ENCODE results near the gene POFUT1. TPM values are rescaled to one million over a fixed set of nuclear protein-coding genes. Genes with fewer than 3 reads are reported as not detected.
"Not testable (repeated sequence)": the region's sequence is repeated elsewhere in the genome, so short reads cannot be mapped to it uniquely, and the experiment has no call there.

Gene POFUT1
- 48.5 TPM for polyA plus RNA-seq (2013, experiment 1 of 2; ENCODE audit: insufficient read length)
- polyA plus RNA-seq (2013, experiment 2 of 2; ENCODE audit: insufficient read length) = 33.2 TPM

DNA sequence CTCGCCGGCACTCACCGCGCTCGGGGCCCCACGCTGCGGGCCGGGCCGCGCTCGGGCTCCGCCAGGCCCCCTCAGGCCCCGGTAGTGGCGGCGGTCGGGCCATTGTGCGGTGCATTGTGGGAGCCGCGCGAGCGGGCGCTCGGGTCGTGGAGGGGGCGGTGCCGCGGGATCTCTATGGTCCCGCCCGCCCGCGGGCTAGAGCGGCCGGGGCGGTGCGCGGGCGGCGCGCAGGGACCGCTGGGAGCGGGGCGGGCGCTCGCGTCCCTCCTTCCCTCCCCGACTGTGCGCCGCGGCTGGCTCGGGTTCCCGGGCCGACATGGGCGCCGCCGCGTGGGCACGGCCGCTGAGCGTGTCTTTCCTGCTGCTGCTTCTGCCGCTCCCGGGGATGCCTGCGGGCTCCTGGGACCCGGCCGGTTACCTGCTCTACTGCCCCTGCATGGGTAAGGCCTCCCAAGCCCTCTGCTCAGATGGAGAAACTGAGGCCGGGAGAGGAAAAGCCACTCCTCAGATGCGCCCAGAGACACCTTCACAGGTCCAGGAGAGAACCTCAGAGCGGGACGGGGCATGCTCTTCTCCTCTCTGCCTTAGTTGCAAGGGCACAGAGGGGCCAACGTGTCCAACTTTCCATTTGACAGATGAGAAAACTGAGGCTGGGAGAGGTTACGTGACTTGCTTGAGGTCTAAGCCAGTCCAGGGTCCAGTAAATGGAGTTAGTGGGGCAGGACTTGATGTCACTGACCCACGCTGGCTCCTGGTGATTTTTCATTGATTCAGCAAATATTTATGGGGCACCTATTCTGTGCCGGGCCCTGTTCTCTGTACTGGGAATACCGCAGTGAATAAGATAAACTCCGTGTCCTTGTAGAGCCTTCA lies at the start of gene POFUT1, which contains the start of gene PLAGL2:
Gene POFUT1 (plus strand): TSS at position 255 of the 873 bp plus-strand sequence. CDS start 62 bp downstream, at position 317.
Gene PLAGL2 (minus strand): TSS at position 118 of the 873 bp plus-strand sequence. CDS start 5,565 bp downstream, outside the sequence.
- peak; percentile 89 for DNase-seq

DNA sequence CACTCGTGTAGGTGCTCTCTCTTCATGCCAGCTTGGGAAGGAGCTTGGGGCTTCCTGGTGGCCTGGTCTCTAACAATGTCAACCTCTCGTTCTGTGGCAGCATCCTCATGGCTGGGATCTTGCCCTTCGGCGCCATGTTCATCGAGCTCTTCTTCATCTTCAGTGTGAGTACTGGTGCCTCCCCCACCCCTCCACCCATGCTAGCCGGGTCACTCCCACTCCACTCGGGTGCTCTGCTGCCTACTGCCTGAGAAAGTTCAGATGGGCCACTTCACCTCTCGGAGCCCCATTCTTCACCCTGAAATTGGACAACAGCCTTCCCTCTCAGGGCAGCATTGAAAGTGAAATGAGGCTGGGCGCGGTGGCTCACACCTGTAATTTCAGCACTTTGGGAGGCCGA lies 49.3 kb upstream of the POFUT1 start:
- no peak for DNase-seq

DNA sequence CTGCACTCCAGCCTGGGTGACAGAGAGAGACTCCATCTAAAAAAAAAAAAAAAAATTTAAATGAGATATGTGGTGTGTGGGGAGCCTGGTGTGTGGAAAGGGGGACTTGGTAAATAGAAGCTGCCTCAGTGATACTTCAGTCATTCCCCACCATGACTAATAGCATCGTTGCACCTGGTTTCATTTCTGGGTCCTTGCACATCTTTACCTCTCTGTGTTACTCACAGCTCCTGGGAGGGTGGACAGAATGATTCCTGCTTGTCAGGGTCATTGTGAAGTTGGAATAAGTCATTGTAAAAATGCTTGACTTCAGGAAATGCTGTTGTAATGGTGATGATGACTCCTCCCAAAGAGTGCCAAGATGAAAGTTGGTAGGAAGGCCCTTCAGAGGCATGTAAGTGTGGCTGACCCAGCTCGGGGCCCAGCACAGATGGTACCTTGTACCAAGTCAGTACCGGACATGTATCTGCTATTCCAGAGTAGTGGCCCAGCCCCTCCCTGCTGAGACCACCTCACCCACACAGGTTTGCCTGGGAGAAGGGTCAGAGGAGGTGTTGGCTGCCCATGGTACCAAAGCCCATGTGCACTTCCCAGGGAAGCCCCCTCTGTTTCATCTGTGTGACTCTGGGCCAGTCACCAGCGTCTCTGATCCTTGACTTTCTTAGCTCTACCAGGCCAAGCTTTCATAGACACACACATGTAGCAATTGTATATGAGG lies 48.6 kb upstream of the POFUT1 start:
- DNase-seq = no peak

DNA sequence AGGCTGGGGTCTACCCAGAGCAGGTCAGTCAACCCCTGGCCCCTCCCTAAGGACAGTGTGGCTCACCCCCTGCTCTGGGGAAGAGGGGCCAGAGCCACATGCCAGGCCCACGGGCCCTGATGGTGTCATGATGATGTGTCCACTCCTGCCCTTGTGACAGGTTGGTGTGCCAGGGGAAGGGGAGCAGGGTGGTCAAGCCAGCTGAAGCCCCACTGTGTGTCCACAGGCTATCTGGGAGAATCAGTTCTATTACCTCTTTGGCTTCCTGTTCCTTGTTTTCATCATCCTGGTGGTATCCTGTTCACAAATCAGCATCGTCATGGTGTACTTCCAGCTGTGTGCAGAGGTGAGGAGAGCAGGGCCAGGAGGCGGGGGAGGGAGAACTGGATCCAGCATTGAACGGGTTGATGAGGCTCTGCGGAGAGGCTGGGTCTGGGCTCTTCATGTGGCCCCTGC lies 47.9 kb upstream of the POFUT1 start:
- DNase-seq = no peak

DNA sequence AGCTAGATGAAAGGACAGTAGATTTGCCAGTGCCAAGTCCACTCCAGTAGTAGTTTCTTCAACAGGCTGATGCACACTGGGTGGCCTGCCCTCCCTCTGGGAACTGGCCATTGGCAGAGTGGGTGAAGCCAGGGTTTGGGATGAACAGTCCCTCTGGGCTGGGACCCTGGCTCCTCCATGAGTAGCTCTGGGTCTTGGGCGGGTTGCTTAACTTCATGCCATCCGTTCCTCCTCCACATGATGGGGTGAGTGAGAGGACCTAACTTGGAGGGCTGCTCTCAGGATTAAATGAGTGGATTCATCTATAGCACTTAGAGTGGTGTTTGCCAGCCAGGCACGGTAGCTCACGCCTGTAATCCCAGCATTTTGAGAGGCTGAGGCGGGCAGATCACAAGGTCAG lies 47.3 kb upstream of the POFUT1 start:
- no peak for DNase-seq

DNA sequence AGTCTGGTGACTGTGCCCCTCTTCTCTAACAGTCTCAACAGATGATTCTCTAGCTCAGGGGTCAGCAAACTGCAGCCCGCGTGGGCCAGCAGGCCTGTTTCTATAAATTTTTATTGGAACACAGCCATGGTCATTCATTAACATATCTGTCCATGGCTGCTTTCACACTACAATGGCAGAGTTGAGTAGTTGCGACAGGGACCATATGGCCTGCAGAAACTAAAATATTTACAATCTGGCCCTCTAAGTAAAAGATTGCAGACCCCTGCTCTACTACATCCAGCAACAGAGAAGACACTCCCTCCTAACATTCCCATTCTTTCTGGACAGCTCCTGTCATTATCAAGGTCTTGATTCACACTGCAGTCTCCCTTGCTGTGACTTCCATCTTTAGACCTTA lies 45.3 kb upstream of the POFUT1 start:
- no peak for DNase-seq

DNA sequence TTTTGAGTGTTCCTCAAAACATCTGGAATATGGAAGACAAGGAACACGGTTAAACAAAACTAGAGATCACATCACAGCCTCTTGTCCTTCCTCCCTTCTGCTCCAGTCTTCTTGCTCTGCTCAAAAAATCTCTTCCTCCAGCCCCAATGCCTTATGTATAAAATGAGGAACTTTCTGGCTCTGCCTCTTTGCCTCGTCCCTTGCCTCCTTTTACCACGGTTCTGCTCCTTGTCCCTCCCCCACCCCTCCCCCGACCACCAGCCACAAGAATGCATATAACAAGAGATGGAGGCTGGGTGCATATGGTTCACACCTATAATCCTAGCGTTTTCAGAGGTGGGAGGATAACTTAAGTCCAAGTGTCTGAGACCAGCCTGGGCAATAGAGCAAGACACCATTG lies 43.7 kb upstream of the POFUT1 start:
- DNase-seq = no peak

DNA sequence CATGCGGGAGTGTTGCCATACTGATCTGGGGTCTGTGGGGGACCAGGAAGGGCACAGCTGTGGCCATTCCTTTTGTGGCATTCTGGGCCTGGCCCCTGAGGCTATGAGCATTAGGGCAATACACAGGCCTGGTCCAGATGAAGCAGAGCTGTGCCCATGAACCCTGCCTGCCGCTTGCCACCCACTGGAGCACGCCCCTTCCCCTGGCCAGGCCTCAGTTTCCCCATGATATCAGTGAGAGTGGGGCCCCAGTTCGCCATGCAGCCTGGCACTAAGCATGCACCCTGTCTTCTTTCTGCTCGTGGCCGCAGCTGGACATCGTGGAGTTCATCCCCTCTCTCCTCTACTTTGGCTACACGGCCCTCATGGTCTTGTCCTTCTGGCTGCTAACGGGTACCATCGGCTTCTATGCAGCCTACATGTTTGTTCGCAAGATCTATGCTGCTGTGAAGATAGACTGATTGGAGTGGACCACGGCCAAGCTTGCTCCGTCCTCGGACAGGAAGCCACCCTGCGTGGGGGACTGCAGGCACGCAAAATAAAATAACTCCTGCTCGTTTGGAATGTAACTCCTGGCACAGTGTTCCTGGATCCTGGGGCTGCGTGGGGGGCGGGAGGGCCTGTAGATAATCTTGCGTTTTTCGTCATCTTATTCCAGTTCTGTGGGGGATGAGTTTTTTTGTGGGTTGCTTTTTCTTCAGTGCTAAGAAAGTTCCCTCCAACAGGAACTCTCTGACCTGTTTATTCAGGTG lies 42.5 kb upstream of the POFUT1 start:
- no peak for DNase-seq

DNA sequence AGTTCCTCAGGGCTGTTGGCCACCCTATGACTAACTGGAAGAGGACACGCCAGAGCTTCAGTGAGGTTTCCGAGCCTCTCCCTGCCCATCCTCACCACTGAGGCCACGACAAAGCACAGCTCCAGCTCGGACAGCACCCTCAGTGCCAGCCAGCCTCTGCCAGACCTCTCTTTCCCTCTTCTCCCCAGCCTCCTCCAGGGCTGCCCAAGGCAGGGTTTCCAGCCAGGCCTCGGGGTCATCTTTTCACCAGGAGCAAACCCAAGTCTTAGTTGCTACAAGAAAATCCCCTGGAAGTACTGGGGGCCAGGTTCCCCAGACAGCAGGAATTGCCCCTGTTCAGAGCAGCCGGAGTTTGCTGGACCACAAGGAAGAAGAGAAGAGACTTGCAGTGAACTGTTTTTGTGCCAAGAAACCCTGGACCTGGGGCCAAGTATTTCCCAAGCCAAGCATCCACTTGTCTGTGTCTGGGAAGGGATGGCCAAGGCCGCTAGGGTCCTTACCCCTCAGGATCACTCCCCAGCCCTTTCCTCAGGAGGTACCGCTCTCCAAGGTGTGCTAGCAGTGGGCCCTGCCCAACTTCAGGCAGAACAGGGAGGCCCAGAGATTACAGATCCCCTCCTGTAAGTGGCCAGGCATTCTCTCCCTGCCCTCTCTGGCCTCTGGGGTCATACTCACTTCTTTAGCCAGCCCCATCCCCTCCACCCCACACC lies 41.7 kb upstream of the POFUT1 start:
- no peak for DNase-seq

DNA sequence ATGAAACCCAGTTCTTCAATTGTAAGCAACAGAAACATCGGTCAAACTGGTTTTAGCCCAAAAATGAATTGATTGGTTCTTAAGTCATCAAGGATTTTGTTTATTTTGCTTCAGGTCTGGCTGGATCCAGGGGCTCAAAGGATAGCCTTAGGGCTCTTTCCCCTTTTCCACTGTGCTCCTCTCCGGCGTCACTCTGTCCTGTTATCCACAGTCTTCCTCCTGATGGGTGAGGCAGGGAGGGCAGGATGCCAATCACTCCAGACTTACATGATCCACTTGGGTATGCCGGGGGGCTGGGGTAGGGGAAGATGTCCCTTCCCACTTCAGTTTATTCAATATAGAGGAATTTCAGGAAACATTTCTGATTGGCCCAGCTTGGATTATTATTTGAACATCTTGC lies 40.1 kb upstream of the POFUT1 start:
- DNase-seq = no peak

DNA sequence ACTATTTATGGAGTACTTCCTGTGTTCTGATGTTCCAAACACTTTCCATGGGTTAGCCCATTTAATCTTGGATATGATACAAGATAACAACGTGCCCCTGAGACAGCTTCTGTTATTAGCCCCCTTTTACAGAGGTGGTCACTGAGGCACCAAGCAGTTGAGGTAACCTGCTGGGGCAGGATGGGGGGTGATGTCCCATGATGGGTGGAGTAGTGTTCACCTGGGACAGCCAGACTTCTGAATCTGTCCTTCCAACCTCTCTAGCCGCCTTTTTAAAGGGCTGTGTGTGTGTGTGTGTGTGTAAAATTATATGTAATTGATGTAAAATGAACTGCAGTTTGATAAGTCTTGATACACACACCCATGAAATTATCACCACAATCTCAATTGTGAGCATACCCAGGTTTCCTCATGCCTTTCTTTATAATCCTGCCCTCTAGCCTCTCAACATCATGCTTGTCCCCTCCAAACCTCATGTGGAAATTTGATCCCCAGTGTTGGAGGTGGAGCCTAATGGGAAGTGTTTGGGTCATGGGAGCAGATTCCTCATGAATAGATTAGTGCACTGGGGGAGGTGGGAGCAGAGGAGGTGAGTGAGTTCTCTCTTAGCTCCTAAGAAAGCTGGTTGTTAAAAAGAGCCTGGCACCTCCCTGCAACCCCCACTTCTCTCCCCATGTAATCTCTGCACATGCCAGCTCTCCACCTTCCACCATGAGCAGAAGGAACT lies 39.3 kb upstream of the POFUT1 start:
- peak; percentile 29 for DNase-seq

DNA sequence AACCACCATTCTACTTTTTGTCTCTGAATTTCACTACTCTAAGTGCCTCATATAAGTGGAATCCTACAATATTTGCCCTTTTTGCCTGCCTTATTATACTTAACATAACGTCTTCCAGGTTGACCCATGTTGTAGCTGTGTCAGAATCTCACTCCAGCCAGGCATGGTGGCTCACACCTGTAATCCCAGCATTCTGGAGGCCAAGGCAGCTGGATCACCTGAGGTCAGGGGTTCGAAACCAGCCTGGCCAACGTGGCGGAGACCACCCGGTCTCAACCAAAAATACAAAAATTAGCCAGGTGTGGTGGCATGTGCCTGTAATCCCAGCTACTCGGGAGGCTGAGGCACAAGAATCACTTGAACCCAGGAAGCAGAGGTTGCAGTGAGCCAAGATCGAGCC lies 30.0 kb upstream of the POFUT1 start:
- DNase-seq = not testable (repeated sequence)

DNA sequence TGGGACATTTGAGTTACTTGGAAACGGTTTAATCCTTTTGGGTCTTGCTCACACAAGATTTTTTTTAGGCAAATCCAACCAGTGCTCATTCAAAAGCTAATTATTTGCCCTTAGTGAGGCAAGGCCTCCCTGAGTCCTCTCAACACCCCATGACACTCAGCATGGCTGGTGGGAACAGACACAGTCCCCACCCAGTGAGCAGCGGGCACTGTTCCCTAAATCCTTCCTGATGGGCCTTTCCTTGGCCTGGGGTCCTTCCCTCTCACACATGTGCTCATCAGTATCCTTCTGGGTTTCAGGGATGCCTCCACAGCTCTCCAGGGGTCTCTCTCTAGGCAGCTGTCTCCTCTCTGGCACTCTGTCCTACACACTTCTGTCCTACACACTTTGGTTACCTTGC lies 28.2 kb upstream of the POFUT1 start:
- no peak for DNase-seq

DNA sequence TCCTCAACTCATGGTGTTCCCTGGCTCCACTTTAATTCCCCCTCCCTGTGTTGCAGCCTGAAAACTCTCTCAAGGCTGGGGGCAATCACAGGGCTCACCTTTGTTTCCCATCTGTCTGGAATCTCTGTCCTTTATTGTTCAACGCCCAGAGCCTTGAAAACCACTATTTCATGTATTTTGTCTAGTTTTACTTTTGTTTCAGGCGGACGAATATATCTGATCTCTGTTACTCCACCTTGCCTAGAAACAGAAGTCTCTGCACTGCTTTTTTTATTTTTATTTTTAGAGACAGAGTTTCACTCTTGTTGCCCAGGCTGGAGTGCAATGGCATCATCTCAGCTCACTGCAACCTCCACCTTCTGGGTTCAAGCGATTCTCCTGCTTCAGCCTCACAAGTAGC lies 27.7 kb upstream of the POFUT1 start:
- DNase-seq = no peak

DNA sequence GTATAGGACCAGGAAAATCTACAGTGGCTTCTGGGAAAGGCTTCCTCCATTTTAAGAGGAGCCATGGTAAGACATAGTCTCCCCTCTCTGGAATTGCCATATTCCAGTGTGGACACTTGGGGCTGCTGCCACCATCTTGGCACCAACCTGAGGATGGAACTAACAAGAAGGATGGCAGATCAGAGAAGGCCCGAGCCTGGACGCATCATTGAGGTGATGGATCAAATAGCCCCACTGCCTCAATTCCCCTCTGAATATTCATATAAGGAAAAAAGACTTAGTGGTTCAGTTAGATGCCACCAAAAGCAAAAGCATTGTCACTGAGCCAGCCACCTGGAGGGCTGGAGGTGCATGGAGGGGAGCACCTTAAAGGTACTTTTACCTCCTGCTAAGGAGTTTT lies 26.1 kb upstream of the POFUT1 start:
- no peak for DNase-seq

DNA sequence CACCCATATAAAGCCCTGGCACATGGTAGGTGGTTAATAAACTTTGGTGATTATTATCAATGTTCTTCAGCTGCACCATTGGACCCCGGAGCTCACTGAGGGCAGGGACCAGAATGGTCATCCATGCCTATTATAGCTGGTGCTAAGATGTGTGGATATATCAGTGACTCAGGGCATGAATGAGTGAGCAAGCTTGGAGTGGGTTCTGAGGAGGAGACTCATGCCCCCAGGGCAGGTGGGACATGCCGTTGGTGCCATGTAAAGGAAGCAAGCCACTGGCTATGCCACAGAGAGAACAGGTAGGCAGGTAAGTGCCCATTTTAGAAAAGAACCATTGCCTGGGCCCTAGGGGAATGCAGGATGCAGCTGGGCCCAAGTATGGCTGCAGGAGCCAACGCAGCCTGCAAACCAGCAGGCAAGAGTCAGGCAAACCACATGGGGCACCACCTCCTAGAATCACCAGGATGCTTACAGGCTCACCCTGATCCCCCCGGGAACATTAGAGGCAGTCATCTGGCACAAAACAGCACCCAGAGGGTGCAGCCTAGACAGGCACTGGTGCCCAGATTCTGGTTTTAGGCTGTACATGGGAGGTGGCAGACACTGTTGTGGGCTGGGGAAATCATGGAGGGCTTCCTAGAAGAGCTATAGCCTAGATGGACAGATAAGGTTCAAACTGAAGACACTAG lies 23.6 kb upstream of the POFUT1 start:
- DNase-seq = no peak

DNA sequence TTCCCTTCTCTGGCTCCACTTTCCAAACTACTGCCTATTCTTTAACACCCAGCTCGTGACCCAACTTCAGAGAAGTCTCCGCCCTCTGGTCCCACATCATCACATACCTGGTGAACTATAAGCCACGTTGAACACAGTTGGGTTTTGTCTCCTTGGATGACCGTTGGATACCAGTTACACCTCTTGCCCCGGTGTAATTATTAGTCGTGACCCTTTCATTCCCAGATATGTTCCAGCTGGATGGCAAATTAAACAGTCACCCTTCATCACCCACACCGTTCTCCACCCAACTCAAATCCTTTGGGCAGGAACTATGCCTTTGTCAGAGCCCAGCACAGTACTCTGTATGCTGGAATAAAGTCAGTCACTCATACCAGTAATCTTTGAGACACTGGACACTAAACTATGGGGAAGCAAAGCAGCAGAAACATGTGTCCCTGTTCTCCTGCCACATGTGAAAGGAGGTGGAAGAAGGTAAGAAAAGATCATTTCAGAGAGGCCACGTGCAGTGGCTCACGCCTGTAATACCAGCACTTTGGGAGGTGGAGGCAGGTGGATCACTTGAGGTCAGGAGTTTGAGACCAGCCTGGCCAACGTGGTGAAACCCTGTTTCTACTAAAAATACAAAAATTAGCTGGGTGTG lies 22.6 kb upstream of the POFUT1 start:
- no peak for DNase-seq

DNA sequence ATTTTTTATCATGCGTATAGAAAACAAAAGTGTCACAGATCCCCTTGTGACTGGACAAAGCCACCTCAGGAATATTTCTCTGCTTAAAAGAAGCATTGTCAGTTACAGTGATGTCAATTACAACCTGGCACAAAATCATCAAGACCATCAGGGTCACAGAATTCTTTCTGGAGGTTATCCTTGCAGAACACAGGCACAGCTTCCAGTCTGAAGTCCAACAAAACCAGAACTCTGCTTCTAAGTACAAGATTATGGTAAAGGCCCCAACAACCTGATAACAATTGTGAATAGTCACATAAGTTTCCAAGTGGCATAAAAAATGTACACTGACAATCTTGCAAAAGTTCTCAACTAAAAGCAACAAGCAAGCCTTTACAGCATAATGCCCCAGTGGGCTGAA lies 21.2 kb upstream of the POFUT1 start:
- no peak for DNase-seq

DNA sequence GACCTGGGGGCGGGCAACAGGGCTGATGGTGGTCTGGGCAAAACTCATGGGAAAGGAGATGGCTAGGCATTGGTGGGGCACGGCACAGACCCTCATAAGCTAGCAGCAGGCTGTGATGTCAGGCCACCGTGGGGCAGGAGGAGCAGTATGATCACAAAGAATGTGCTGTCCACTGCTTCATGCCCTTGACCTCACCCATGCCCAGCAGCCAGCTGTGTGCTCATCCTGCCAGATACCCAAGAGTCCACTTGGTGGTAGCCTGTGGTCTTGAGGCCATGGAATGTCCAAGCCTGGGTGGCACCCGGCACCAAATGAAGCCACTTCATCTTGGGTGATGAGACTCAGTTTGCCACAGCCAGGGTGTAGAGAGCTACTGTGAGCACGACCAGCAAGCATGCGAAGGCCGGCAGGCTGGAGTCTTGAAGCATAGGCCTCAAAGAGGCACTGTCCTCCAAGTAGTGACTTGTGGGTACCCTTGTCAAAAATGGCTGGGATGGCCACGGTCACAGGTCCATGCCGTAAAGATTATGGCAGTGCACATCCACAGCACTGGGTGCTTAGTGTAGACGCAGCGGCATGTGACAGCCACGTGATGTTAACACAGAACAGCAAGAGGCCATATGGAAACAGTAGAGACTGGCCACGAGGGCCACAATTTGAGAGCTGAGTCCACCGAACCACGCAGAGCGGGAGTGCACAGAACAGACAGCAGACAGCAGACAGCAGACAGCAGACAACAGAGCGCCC lies 19.1 kb upstream of the POFUT1 start:
- no peak for DNase-seq

DNA sequence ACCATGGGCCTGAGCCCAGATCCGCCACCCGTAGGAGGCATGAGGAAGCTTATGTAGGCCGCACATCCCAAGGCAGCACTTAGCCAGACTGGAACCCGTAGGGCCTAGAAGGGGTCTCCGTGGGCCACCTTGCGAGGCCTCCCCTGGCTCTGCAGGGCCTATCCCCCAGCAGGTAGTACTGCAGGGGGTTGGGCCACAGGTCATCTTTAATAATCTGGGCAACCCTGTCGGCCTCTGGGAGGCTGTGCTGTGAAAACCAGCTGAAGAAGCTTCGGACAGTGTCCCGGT lies 18.6 kb upstream of the POFUT1 start:
- DNase-seq = no peak

All from fibroblast of skin of back (primary cell).